Neuronal stem cell (in vitro differentiated cells): ENCODE measurements around the gene FBXO34.

Source experiments
- DNase-seq: peaks from one replicate; pipeline ENCODE4 v3.0.0-alpha.2; 2013; ENCODE audit warnings: low spot score
- H2AFZ ChIP-seq: one replicate; pipeline ENCODE4 v1.6.1; 2013; ENCODE audit warnings: mild to moderate bottlenecking, low read length, inconsistent platforms
- H2AK5ac ChIP-seq: 2 replicates; pipeline ENCODE4 v1.6.1; 2013; ENCODE audit warnings: low read depth, mild to moderate bottlenecking, inconsistent platforms, low read length, moderate library complexity, mixed read lengths
- H2BK120ac ChIP-seq: 2 replicates; pipeline ENCODE4 v1.6.1; 2013; ENCODE audit warnings: low read depth, mild to moderate bottlenecking, inconsistent platforms, low read length, moderate library complexity, mixed read lengths
- H2BK12ac ChIP-seq: one replicate; pipeline ENCODE4 v1.6.1; 2013; ENCODE audit warnings: low read length, inconsistent platforms
- H2BK15ac ChIP-seq: 2 replicates; pipeline ENCODE4 v1.6.1; 2013; ENCODE audit warnings: mild to moderate bottlenecking, low read length, inconsistent platforms, mixed read lengths
- H2BK5ac ChIP-seq: one replicate; pipeline ENCODE4 v1.6.1; 2013; ENCODE audit warnings: inconsistent platforms, mild to moderate bottlenecking, low read length, moderate library complexity
- H3K14ac ChIP-seq: one replicate; pipeline ENCODE4 v1.6.1; 2013; ENCODE audit warnings: low read length, inconsistent platforms
- H3K18ac ChIP-seq: 2 replicates; pipeline ENCODE4 v1.6.1; 2013; ENCODE audit warnings: low read length, inconsistent platforms
- H3K23ac ChIP-seq: 2 replicates; pipeline ENCODE4 v1.6.1; 2013; ENCODE audit warnings: low read depth, mild to moderate bottlenecking, mixed read lengths, low read length, inconsistent platforms; ENCODE audit not compliant: poor library complexity
- H3K27ac ChIP-seq: replicated peaks from 3 replicates; pipeline ENCODE4 v1.5.1; 2013; ENCODE audit warnings: low read length, inconsistent platforms
- H3K27me3 ChIP-seq, 3 experiments: 2 replicates each; pipeline ENCODE4 v1.6.1; 2013; ENCODE audit warnings: low read length in 3 of 3, mild to moderate bottlenecking in 2 of 3, inconsistent platforms in 1 of 3, low read depth in 1 of 3, mixed read lengths in 1 of 3, moderate library complexity in 1 of 3; ENCODE audit not compliant: control insufficient read depth in 3 of 3, insufficient read depth in 3 of 3
- H3K36me3 ChIP-seq, 2 donors: replicated peaks in 1 of 2; 2 replicates each; pipeline ENCODE4 v1.6.1; 2013; ENCODE audit warnings: low read length in 2 of 2; ENCODE audit not compliant: control insufficient read depth in 2 of 2, insufficient read depth in 2 of 2
- H3K4ac ChIP-seq: 2 replicates; pipeline ENCODE4 v1.6.1; 2013; ENCODE audit warnings: inconsistent platforms, mild to moderate bottlenecking, low read length, moderate library complexity
- H3K4me1 ChIP-seq, 2 donors: 1 replicate in 1 of 2; 2 replicates in 1 of 2; pipeline ENCODE4 v1.6.1; 2013; ENCODE audit warnings: low read length in 2 of 2, low read depth in 1 of 2; ENCODE audit not compliant: control insufficient read depth in 2 of 2, insufficient read depth in 1 of 2
- H3K4me2 ChIP-seq: one replicate; pipeline ENCODE4 v1.6.1; 2013; ENCODE audit warnings: mild to moderate bottlenecking, low read length, inconsistent platforms; ENCODE audit not compliant: insufficient read depth, poor library complexity, severe bottlenecking
- H3K4me3 ChIP-seq, 2 donors: 2 replicates each; pipeline ENCODE4 v1.5.1; 2013; ENCODE audit warnings: low read length in 2 of 2, mild to moderate bottlenecking in 2 of 2, inconsistent platforms in 1 of 2, moderate library complexity in 1 of 2
- H3K79me1 ChIP-seq: one replicate; pipeline ENCODE4 v1.6.1; 2013; ENCODE audit warnings: low read depth, mild to moderate bottlenecking, inconsistent platforms, low read length, moderate library complexity
- H3K9ac ChIP-seq: one replicate; pipeline ENCODE4 v1.6.1; 2013; ENCODE audit warnings: mild to moderate bottlenecking, low read depth, low read length, inconsistent platforms; ENCODE audit not compliant: poor library complexity
- H3K9me3 ChIP-seq, 2 donors: replicated peaks in 1 of 2; 2 replicates each; pipeline versions ENCODE3 to v1.6.1; 2013; ENCODE audit warnings: low read length in 2 of 2, mild to moderate bottlenecking in 2 of 2, inconsistent platforms in 1 of 2, low read depth in 1 of 2, mixed read lengths in 1 of 2, moderate library complexity in 1 of 2; ENCODE audit not compliant: control insufficient read depth in 2 of 2, insufficient read depth in 1 of 2
- H4K8ac ChIP-seq: one replicate; pipeline ENCODE4 v1.6.1; 2013; ENCODE audit warnings: low read depth, mild to moderate bottlenecking, inconsistent platforms, low read length, moderate library complexity
- H4K91ac ChIP-seq: one replicate; pipeline ENCODE4 v1.6.1; 2013; ENCODE audit warnings: low read length, low read depth, mild to moderate bottlenecking, inconsistent platforms; ENCODE audit not compliant: poor library complexity
- WGBS, 2 donors: extraction: QIAGEN DNeasy Blood & Tissue Kit; methylation state at CpG; one replicate each; pipeline ENCODE4 v1.1.7; 2013; ENCODE audit warnings: missing lambda C conversion rate in 2 of 2, mixed read lengths in 1 of 2; ENCODE audit not compliant: insufficient read length in 2 of 2, insufficient replicate concordance in 1 of 2; ENCODE audit errors: extremely low coverage in 2 of 2; 5-methylcytosine and 5-hydroxymethylcytosine counted together

The FBXO34 gene

GRCh38 chr14:55314449-55314848 lies 43.2 kb downstream of the FBXO34 start:
- H2BK15ac ChIP-seq, result no peak overlapping the region
- no peaks in the 10 kb centered on the region for H3K79me1 ChIP-seq
- no peak overlapping the region for H3K4me2 ChIP-seq
- peaks cover 2 to 23% of the 10 kb centered on the region in 2 donors for H3K36me3 ChIP-seq
- H2BK12ac ChIP-seq, result no peak overlapping the region
- H3K27ac ChIP-seq, result no peak overlapping the region
- H2BK5ac ChIP-seq, result no peak overlapping the region
- DNase-seq, result no peak
- no peak overlapping the region for H2AFZ ChIP-seq
- no peak overlapping the region for H4K8ac ChIP-seq
- no peak overlapping the region for H3K4ac ChIP-seq
- H2BK120ac ChIP-seq, result no peak overlapping the region
- no peak overlapping the region for H3K18ac ChIP-seq
- no peak overlapping the region for H3K23ac ChIP-seq
- H3K14ac ChIP-seq, result no peak overlapping the region
- no peak overlapping the region for H3K4me3 ChIP-seq
- no peak overlapping the region for H3K9ac ChIP-seq
- H3K27me3 ChIP-seq, result no peaks in the 10 kb centered on the region
- no peaks in the 10 kb centered on the region for H3K4me1 ChIP-seq
- no peak overlapping the region for H2AK5ac ChIP-seq
- H3K9me3 ChIP-seq, result peaks cover 11 to 40% of the 10 kb centered on the region in 2 donors
- H4K91ac ChIP-seq, result no peak overlapping the region

- H3K4me2 ChIP-seq, result no peak overlapping the region
- H3K9ac ChIP-seq, result no peak overlapping the region
- no peak overlapping the region for H2AK5ac ChIP-seq
- no peak overlapping the region for H3K4me3 ChIP-seq
- H3K23ac ChIP-seq, result no peak overlapping the region
- WGBS, 2 donors, result no CpG with 5 or more reads among the region's 4 CpGs
- no peak overlapping the region for H2BK12ac ChIP-seq
- no peak overlapping the region for H2BK5ac ChIP-seq
- H3K36me3 ChIP-seq, result peaks cover 2 to 19% of the 10 kb centered on the region in 2 donors
- no peak overlapping the region for H4K8ac ChIP-seq
- H3K14ac ChIP-seq, result no peak overlapping the region
- H2BK120ac ChIP-seq, result no peak overlapping the region
- no peaks in the 10 kb centered on the region for H3K79me1 ChIP-seq
- no peak overlapping the region for H4K91ac ChIP-seq
- H3K27me3 ChIP-seq, result no peaks in the 10 kb centered on the region
- no peak overlapping the region for H3K27ac ChIP-seq
- DNase-seq, result no peak
- H3K4me1 ChIP-seq, result no peaks in the 10 kb centered on the region
- H3K18ac ChIP-seq, result no peak overlapping the region
- peaks cover 7 to 31% of the 10 kb centered on the region in 2 donors for H3K9me3 ChIP-seq
- H3K4ac ChIP-seq, result no peak overlapping the region
- H2BK15ac ChIP-seq, result no peak overlapping the region
- no peak overlapping the region for H2AFZ ChIP-seq
Measured at GRCh38 chr14:55316564-55316963, 45.3 kb downstream of the FBXO34 start.

GRCh38 chr14:55317542-55318306 lies 46.5 kb downstream of the FBXO34 start:
- peaks cover 0 to 19% of the 10 kb centered on the region in 2 donors for H3K36me3 ChIP-seq
- H3K23ac ChIP-seq, result no peak overlapping the region
- no peak for DNase-seq
- H4K91ac ChIP-seq, result no peak overlapping the region
- no CpG with 5 or more reads among the region's 3 CpGs for WGBS, 2 donors
- no peak overlapping the region for H4K8ac ChIP-seq
- peaks cover 3 to 20% of the 10 kb centered on the region in 2 donors for H3K9me3 ChIP-seq
- no peak overlapping the region for H2BK12ac ChIP-seq
- H3K79me1 ChIP-seq, result no peaks in the 10 kb centered on the region
- H2AFZ ChIP-seq, result no peak overlapping the region
- no peak overlapping the region for H3K4me2 ChIP-seq
- no peak overlapping the region for H3K9ac ChIP-seq
- no peaks in the 10 kb centered on the region for H3K27me3 ChIP-seq
- no peak overlapping the region for H2BK120ac ChIP-seq
- H2BK5ac ChIP-seq, result no peak overlapping the region
- H2AK5ac ChIP-seq, result no peak overlapping the region
- H2BK15ac ChIP-seq, result no peak overlapping the region
- H3K4me1 ChIP-seq, result no peaks in the 10 kb centered on the region
- H3K27ac ChIP-seq, result no peak overlapping the region
- no peak overlapping the region for H3K4ac ChIP-seq
- no peak overlapping the region for H3K18ac ChIP-seq
- H3K4me3 ChIP-seq, result no peak overlapping the region
- no peak overlapping the region for H3K14ac ChIP-seq

- no peaks in the 10 kb centered on the region for H3K79me1 ChIP-seq
- H3K27ac ChIP-seq, result no peak overlapping the region
- no peak overlapping the region for H3K4me3 ChIP-seq
- H3K4ac ChIP-seq, result no peak overlapping the region
- no peaks in the 10 kb centered on the region for H3K4me1 ChIP-seq
- WGBS, 2 donors, result no CpG with 5 or more reads among the region's 1 CpG
- no peaks in the 10 kb centered on the region for H3K27me3 ChIP-seq
- no peak overlapping the region for H2BK120ac ChIP-seq
- no peak overlapping the region for H3K4me2 ChIP-seq
- no peak overlapping the region for H3K23ac ChIP-seq
- H3K14ac ChIP-seq, result no peak overlapping the region
- no peak overlapping the region for H4K8ac ChIP-seq
- no peak overlapping the region for H3K18ac ChIP-seq
- peaks cover 0 to 13% of the 10 kb centered on the region in 2 donors for H3K9me3 ChIP-seq
- no peak overlapping the region for H2AK5ac ChIP-seq
- no peak overlapping the region for H2AFZ ChIP-seq
- H2BK15ac ChIP-seq, result no peak overlapping the region
- H2BK5ac ChIP-seq, result no peak overlapping the region
- peaks cover 0 to 19% of the 10 kb centered on the region in 2 donors for H3K36me3 ChIP-seq
- no peak overlapping the region for H2BK12ac ChIP-seq
- H4K91ac ChIP-seq, result no peak overlapping the region
- no peak for DNase-seq
- no peak overlapping the region for H3K9ac ChIP-seq
Measured at GRCh38 chr14:55318694-55319093, 47.5 kb downstream of the FBXO34 start.
